Neural cell (in vitro differentiated cells): ENCODE results near the gene CNOT2. TPM values are rescaled to one million over a fixed set of nuclear protein-coding genes. Genes with fewer than 3 reads are reported as not detected.

Experiments
- H2AFZ ChIP-seq: fragments of 200-600, 300-800 bp; sonication (generic), shearing (Covaris generic); 2 replicates; pipeline ENCODE4 v1.6.0; 2014; ENCODE audit warnings: low read depth, mild to moderate bottlenecking, antibody characterized with exemption, low read length, moderate library complexity
- H3F3A ChIP-seq: fragments of 200-600 bp; shearing (Covaris generic); 2 replicates; pipeline ENCODE4 v1.6.1; 2016; ENCODE audit warnings: mild to moderate bottlenecking, moderate library complexity, mixed read lengths, antibody characterized with exemption, low read length; ENCODE audit not compliant: insufficient read depth, poor library complexity, severe bottlenecking
- H3K27ac ChIP-seq: fragments of 200-600, 300-800 bp; sonication (generic), shearing (Covaris generic); 2 replicates; pipeline ENCODE4 v1.5.1; 2014; ENCODE audit warnings: mild to moderate bottlenecking, low read length, moderate library complexity
- H3K27me3 ChIP-seq: fragments of 300-800, 200-600 bp; sonication (generic), shearing (Covaris generic); 2 replicates; pipeline ENCODE4 v1.6.0; 2014; ENCODE audit warnings: mild to moderate bottlenecking, low read depth, low read length, moderate library complexity; ENCODE audit not compliant: insufficient read depth
- H3K36me3 ChIP-seq: fragments of 300-800, 200-600 bp; sonication (generic), shearing (Covaris generic); 2 replicates; pipeline ENCODE4 v1.5.1; 2014; ENCODE audit warnings: mild to moderate bottlenecking, antibody characterized with exemption, low read length, moderate library complexity; ENCODE audit not compliant: insufficient read depth
- H3K4me2 ChIP-seq: fragments of 300-800, 200-600 bp; sonication (generic), shearing (Covaris generic); 2 replicates; pipeline ENCODE4 v1.6.0; 2014; ENCODE audit warnings: mild to moderate bottlenecking, low read length
- H3K4me3 ChIP-seq: fragments of 300-800, 200-600 bp; sonication (generic), shearing (Covaris generic); 2 replicates; pipeline ENCODE4 v1.5.1; 2014; ENCODE audit warnings: mild to moderate bottlenecking, low read length, moderate library complexity
- H3K79me2 ChIP-seq: fragments of 200-600 bp; shearing (Covaris generic); replicated peaks from 2 replicates; pipeline ENCODE4 v1.6.0; 2014; ENCODE audit warnings: mild to moderate bottlenecking, low read length, moderate library complexity; ENCODE audit not compliant: insufficient read depth
- H3K9ac ChIP-seq: fragments of 300-800, 200-600 bp; sonication (generic), shearing (Covaris generic); 2 replicates; pipeline ENCODE4 v1.6.1; 2016; ENCODE audit warnings: mild to moderate bottlenecking, low read length, mixed read lengths
- H3K9me2 ChIP-seq: fragments of 200-600 bp; shearing (Covaris generic); 2 replicates; pipeline ENCODE4 v1.6.1; 2016; ENCODE audit warnings: mild to moderate bottlenecking, low read length, mixed read lengths; ENCODE audit not compliant: insufficient read depth
- H3K9me3 ChIP-seq: fragments of 200-600, 300-800 bp; sonication (generic), shearing (Covaris generic); 2 replicates; pipeline ENCODE4 v1.6.1; 2016; ENCODE audit warnings: mild to moderate bottlenecking, mixed run types, low read length, moderate library complexity, mixed read lengths
- H4K20me1 ChIP-seq: fragments of 200-600 bp; shearing (Covaris generic); 2 replicates; pipeline ENCODE4 v1.6.1; 2016; ENCODE audit warnings: mild to moderate bottlenecking, mixed run types; ENCODE audit not compliant: insufficient read depth
- CTCF ChIP-seq: fragments of 450-650 bp; IDR thresholded peaks from 2 replicates; pipeline ENCODE4 v1.5.1; 2014; ENCODE audit warnings: antibody characterized with exemption, mild to moderate bottlenecking, moderate library complexity; ENCODE audit not compliant: poor library complexity, severe bottlenecking
- EP300 ChIP-seq: fragments of 450-650 bp; conservative IDR thresholded peaks from 2 replicates; pipeline ENCODE4 v1.6.1; 2014; ENCODE audit warnings: antibody characterized with exemption, mild to moderate bottlenecking, moderate library complexity; ENCODE audit not compliant: poor library complexity, severe bottlenecking
- EZH2 ChIP-seq: fragments of 200-600, 300-800 bp; shearing (Covaris generic), sonication (generic); IDR thresholded peaks from 2 replicates; pipeline ENCODE4 v1.6.1; 2014; ENCODE audit warnings: antibody characterized with exemption, low read length, borderline replicate concordance, mild to moderate bottlenecking; ENCODE audit not compliant: insufficient read depth, poor library complexity, severe bottlenecking
- MXI1 ChIP-seq: fragments of 450-650 bp; conservative IDR thresholded peaks from 2 replicates; pipeline ENCODE4 v1.6.1; 2014; ENCODE audit warnings: antibody characterized with exemption, mild to moderate bottlenecking; ENCODE audit not compliant: poor library complexity, severe bottlenecking
- POLR2AphosphoS5 ChIP-seq: IDR thresholded peaks from 2 replicates; pipeline ENCODE4 v1.6.1; 2012
- RAD21 ChIP-seq: fragments of 450-650 bp; conservative IDR thresholded peaks from 2 replicates; pipeline ENCODE4 v1.6.1; 2014; ENCODE audit warnings: antibody characterized with exemption, mild to moderate bottlenecking, moderate library complexity
- REST ChIP-seq: IDR thresholded peaks from 2 replicates; pipeline ENCODE4 v1.6.1; 2012; ENCODE audit warnings: borderline replicate concordance
- SMC3 ChIP-seq: fragments of 450-650 bp; conservative IDR thresholded peaks from 2 replicates; pipeline ENCODE4 v1.6.1; 2014; ENCODE audit warnings: antibody characterized with exemption, mild to moderate bottlenecking, moderate library complexity; ENCODE audit not compliant: poor library complexity
- TAF1 ChIP-seq: IDR thresholded peaks from 2 replicates; pipeline ENCODE4 v1.6.1; 2012; ENCODE audit warnings: low read depth
- polyA plus RNA-seq: library from polyadenylated mRNA; depleted of rRNA; stranded (reverse); fragments of >200 nt; gene quantifications from 2 replicates; pipeline ENCODE4 v1.2.3, GENCODE V29; 2014

CNOT2 gene
- polyA plus RNA-seq, 1 donor from 2014 or later, result 158 TPM

- H3K36me3 ChIP-seq, result no peaks in the 10 kb centered on the region
- TF ChIP-seq MXI1 (no peak), REST (no peak), EZH2 (no peak), CTCF (no peak), TAF1 (no peak)
- peak overlapping the region; percentile 36 for H2AFZ ChIP-seq
- peak overlapping the region; percentile 93 for H3K4me3 ChIP-seq
- peaks cover 15% of the 10 kb centered on the region for H3K27me3 ChIP-seq
- peak overlapping the region; percentile 83 for H3K9ac ChIP-seq
- no peak overlapping the region for H3K27ac ChIP-seq
- H3K9me3 ChIP-seq, result no peaks in the 10 kb centered on the region
- H3K9me2 ChIP-seq, result no peaks in the 10 kb centered on the region
- H4K20me1 ChIP-seq, result no peaks in the 10 kb centered on the region
- peak overlapping the region; percentile 79 for H3K4me2 ChIP-seq
- no peaks in the 10 kb centered on the region for H3F3A ChIP-seq
- H3K79me2 ChIP-seq, result peaks cover 30% of the 10 kb centered on the region
Measured at GRCh38 chr12:70367258-70368141, 124.3 kb downstream of the CNOT2 start.

- no peak overlapping the region for H3K4me2 ChIP-seq
- TF ChIP-seq CTCF, result no peak
- no peak for TF ChIP-seq EZH2
- TF ChIP-seq MXI1, result no peak
- TF ChIP-seq REST, result no peak
- TF ChIP-seq EP300, result no peak
- no peak for TF ChIP-seq SMC3
- TF ChIP-seq TAF1, result no peak
- no peak for TF ChIP-seq RAD21
- TF ChIP-seq POLR2AphosphoS5, result no peak
- H3F3A ChIP-seq, result no peaks in the 10 kb centered on the region
- H3K27ac ChIP-seq, result no peak overlapping the region
- H2AFZ ChIP-seq, result no peak overlapping the region
- H3K9me3 ChIP-seq, result no peaks in the 10 kb centered on the region
- H3K79me2 ChIP-seq, result peaks cover 22% of the 10 kb centered on the region
- H3K27me3 ChIP-seq, result no peaks in the 10 kb centered on the region
- no peak overlapping the region for H3K9ac ChIP-seq
- no peaks in the 10 kb centered on the region for H3K9me2 ChIP-seq
- H3K4me3 ChIP-seq, result no peak overlapping the region
- no peaks in the 10 kb centered on the region for H4K20me1 ChIP-seq
- H3K36me3 ChIP-seq, result no peaks in the 10 kb centered on the region
Measured at GRCh38 chr12:70372881-70373280, 129.6 kb downstream of the CNOT2 start.
